ENCODE data around the gene NYAP1. TPM values are rescaled to one million over a fixed set of nuclear protein-coding genes. Genes with fewer than 3 reads are reported as not detected.
"Not testable (repeated sequence)": the region's sequence is repeated elsewhere in the genome, so short reads cannot be mapped to it uniquely, and the experiment has no call there.

The NYAP1 gene
- total RNA-seq, 1 donor from 2014 or later: 0.38 TPM

DNA sequence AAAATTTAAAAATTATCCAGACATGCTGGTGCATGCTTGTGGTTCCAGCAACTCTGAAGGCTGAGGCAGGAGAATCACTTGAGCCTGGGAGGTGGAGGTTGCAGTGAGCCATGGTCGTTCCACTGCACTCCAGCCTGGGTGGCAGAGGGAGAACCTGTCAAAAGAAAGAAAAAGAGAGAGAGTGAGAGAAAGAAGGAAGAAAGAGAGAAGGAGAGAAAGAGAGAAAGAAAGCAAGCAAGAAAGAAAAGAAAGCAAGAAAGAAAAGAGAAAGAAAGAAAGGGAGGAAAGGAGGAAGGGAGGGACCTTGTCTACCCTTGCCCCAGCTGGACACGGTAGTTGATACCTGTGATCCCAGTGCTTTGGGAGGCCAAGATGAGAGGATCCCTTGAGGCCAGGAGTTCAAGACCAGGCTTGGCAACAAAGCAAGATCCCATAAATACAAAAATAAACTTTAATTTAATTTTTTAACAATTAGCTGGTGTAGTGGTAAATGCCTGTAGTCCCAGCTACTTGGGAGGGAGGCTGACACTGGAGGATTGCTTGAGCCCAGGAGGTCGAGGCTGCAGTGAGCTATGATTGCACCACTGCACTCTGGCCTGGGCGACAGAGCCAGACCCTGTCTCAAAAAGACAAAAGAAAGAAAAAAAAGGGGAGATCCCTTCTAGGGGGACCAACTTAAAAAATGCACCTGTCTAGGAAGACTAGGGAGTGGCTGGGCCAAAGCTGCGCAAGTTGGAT is 9.2 kb downstream of the NYAP1 start:
- Histone ChIP-seq H3K27me3 (ENCODE audit: low read depth) (no peaks in the 10 kb centered on the region), H3K9me3 (replicated peaks) (no peaks in the 10 kb centered on the region), H3K36me3 (no peaks in the 10 kb centered on the region), H3K4me3 (peak overlapping the region; percentile 66), H3K27ac (replicated peaks) (no peak overlapping the region), H3K4me1 (peaks cover 13% of the 10 kb centered on the region)
- intact Hi-C loops (cut with micrococcal nuclease): no loop called here
- TF ChIP-seq, protein P1, sequence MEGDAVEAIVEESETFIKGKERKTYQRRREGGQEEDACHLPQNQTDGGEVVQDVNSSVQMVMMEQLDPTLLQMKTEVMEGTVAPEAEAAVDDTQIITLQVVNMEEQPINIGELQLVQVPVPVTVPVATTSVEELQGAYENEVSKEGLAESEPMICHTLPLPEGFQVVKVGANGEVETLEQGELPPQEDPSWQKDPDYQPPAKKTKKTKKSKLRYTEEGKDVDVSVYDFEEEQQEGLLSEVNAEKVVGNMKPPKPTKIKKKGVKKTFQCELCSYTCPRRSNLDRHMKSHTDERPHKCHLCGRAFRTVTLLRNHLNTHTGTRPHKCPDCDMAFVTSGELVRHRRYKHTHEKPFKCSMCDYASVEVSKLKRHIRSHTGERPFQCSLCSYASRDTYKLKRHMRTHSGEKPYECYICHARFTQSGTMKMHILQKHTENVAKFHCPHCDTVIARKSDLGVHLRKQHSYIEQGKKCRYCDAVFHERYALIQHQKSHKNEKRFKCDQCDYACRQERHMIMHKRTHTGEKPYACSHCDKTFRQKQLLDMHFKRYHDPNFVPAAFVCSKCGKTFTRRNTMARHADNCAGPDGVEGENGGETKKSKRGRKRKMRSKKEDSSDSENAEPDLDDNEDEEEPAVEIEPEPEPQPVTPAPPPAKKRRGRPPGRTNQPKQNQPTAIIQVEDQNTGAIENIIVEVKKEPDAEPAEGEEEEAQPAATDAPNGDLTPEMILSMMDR (IDR thresholded peaks at IDR 0.05; ENCODE audit: borderline replicate concordance): no peak
- no peak for DNase-seq

DNA sequence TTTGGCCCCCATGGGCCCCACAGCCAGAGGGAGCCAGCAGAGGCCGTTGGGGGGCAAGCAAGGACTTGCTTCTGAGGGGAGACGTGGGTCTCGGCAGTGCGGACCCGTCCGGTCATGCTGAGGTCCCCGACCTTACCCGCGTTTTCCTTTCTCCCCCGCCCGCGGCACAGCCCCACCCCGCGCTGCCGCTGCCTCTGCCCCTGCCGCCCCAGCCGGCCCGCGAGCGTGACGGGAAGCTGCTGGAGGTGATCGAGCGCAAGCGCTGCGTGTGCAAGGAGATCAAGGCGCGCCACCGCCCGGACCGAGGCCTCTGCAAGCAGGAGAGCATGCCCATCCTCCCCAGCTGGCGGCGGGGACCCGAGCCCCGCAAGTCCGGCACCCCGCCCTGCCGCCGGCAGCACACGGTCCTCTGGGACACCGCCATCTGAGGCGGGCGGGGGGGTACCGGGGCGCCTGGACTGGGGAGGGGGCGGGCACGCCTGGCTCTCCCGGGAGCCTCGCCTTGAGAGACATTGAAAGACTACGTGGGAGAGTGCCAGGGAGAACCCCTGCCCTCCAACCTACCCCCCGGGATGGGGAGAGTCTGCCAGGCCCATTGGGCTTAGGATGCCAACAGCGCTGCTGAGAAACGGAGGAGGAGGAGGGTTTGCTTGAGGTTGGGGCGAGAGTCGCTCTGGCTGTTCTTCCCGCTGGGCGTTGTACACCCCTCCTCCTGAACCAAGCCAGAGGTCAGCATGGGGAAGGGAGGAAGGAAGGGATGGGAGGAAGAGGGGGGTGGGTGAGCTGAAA is 9.9 kb downstream of the NYAP1 start:
- Histone ChIP-seq H3K27ac (replicated peaks) (peak overlapping the region; percentile 3), H3K36me3 (no peaks in the 10 kb centered on the region), H3K9me3 (replicated peaks) (no peaks in the 10 kb centered on the region), H3K4me1 (peaks cover 13% of the 10 kb centered on the region), H3K4me3 (peak overlapping the region; percentile 66), H3K27me3 (ENCODE audit: low read depth) (no peaks in the 10 kb centered on the region)
- TF ChIP-seq, protein P1 (IDR thresholded peaks at IDR 0.05; ENCODE audit: borderline replicate concordance): peak; percentile 15
- intact Hi-C loops (cut with micrococcal nuclease): no loop called here
- peak; percentile 34 for DNase-seq

DNA sequence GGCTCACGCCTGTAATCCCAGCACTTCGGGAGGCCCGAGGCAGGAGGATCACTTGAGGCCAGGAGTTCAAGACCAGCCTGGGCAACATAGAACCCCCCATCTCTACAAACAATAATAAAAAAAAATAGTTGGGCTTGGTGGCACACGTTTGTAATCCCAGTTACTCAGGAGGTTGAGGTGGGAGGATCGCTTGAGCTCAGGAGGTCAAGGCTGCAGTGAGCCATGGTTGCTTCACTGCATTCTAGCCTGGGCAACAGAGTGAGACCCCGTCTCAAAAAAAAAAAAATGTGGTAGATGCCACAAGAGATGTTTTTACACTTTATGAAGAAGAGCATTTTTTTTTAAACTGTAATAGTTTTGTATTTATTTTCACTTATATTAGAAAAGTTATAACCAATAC is 12.8 kb downstream of the NYAP1 start:
- peaks cover 13% of the 10 kb centered on the region for H3K4me1 ChIP-seq
- no peak for DNase-seq
- TF ChIP-seq, protein P1 (IDR thresholded peaks at IDR 0.05; ENCODE audit: borderline replicate concordance): no peak
- H3K4me3 ChIP-seq: no peak overlapping the region
- no peaks in the 10 kb centered on the region for H3K9me3 ChIP-seq (replicated peaks)
- no peaks in the 10 kb centered on the region for H3K27me3 ChIP-seq (ENCODE audit: low read depth)
- H3K36me3 ChIP-seq: no peaks in the 10 kb centered on the region
- H3K27ac ChIP-seq (replicated peaks): no peak overlapping the region
- intact Hi-C loops (cut with micrococcal nuclease): no loop called here

DNA sequence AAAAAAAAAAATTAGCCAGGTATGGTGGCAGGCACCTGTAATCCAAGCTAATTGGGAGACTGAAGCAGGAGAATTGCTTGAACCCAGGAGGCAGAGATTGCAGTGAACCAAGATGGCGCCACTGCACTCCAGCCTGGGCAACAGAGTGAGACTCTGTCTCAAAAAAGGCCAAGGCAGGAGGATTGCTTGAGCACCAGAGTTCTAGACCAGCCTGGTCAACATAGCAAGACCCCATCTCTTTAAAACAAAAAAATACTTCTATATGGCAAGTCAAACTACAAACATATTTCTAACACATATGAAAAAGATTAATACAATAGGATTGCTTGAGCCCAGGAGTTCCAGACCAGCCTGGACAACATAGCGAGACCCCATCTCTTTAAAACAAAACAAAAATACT is 17.0 kb downstream of the NYAP1 start:
- DNase-seq; intact Hi-C loops (cut with micrococcal nuclease); H3K4me3 ChIP-seq; H3K4me1 ChIP-seq; H3K36me3 ChIP-seq; H3K27me3 ChIP-seq (ENCODE audit: low read depth); H3K9me3 ChIP-seq (replicated peaks); H3K27ac ChIP-seq (replicated peaks): not testable (repeated sequence)

DNA sequence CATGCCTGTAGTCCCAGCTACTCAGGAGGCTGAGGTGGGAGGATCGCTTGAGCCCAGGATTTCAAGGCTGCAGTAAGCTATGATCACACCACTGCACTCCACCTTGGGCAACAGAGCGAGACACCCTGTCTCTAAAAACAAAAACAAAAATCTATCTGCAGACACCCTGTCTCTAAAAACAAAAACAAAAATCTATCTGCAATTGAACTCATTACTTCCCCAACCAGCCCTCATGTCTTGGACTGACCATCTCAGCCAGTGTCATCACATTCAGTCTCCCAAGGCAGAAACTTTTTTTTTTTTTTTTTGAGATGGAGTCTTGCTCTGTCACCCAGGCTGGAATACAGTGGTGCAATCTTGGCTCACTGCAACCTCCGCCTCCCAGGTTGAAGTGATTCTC is 20.3 kb downstream of the NYAP1 start:
- DNase-seq; H3K4me1 ChIP-seq; H3K9me3 ChIP-seq (replicated peaks); intact Hi-C loops (cut with micrococcal nuclease); H3K36me3 ChIP-seq; H3K27ac ChIP-seq (replicated peaks); H3K4me3 ChIP-seq: not testable (repeated sequence)
- peaks cover 19% of the 10 kb centered on the region for H3K27me3 ChIP-seq (ENCODE audit: low read depth)

DNA sequence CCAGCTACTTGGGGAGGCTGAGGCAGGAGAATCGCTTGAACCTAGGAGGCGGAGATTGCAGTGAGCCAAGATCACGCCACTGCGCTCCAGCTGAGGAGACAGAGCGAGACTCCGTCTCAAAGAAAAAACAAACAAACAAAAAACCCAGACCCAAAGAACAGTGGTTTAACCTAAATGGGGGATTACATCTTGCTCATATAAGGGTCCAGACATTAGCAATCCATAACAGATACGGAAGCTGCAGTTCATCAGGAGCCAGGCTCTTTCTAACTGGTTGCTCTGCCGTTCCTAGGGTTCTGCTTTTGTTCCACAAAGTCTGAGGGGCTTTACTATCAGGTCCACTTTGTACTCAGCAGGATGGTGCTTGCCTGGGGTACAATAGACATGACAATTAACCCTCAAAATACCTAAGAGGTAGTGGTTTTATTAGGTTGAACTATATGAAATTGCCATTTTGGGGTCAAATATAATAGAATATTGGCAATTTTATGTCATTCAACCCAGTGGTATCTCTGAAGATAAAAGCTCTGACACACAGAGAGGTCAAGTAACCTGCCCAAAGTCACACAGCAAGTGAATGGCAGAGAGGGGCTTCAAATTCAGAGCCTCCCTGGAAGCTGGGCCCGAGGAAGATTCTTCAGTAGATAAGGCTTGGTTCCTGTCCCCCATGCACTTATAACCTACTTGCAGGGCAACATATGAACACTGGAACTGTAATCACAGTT is 21.3 kb downstream of the NYAP1 start:
- H3K27me3 ChIP-seq (ENCODE audit: low read depth): peaks cover 29% of the 10 kb centered on the region
- DNase-seq: no peak
- H3K27ac ChIP-seq (replicated peaks): no peak overlapping the region
- H3K4me1 ChIP-seq: no peaks in the 10 kb centered on the region
- H3K4me3 ChIP-seq: no peak overlapping the region
- TF ChIP-seq, protein P1 (IDR thresholded peaks at IDR 0.05; ENCODE audit: borderline replicate concordance): no peak
- no peaks in the 10 kb centered on the region for H3K36me3 ChIP-seq
- H3K9me3 ChIP-seq (replicated peaks): no peaks in the 10 kb centered on the region
- intact Hi-C loops (cut with micrococcal nuclease): no loop called here
